CD4-positive, CD25-positive, alpha-beta regulatory T cell (primary cell): ENCODE data around the gene ARHGAP22. TPM values are rescaled to one million over a fixed set of nuclear protein-coding genes. Genes with fewer than 3 reads are reported as not detected.

ENCODE experiments used
- ATAC-seq, 2 donors: fragments of 150-1000 bp; cut with Tn5 transposase; one replicate each; pipeline ENCODE4 v1.10.0; 2021; ENCODE audit warnings: low read depth in 2 of 2, moderate number of reproducible peaks in 2 of 2, moderate library complexity in 1 of 2
- DNase-seq, 3 donors: peaks; one replicate each; pipeline versions ENCODE4 v3.0.0 to v3.0.0-alpha.2; 2012 to 2022; ENCODE audit warnings: mixed read lengths in 1 of 3
- H3K27ac ChIP-seq: one replicate; pipeline ENCODE4 v1.7.0; 2013; ENCODE audit warnings: mild to moderate bottlenecking, low read length; ENCODE audit not compliant: insufficient read depth, poor library complexity, severe bottlenecking
- H3K27me3 ChIP-seq: one replicate; pipeline ENCODE4 v1.7.0; 2013; ENCODE audit warnings: low read length; ENCODE audit not compliant: control insufficient read depth, insufficient read depth
- H3K36me3 ChIP-seq: one replicate; pipeline ENCODE4 v1.7.0; 2013; ENCODE audit warnings: mild to moderate bottlenecking, low read length, moderate library complexity; ENCODE audit not compliant: control insufficient read depth, insufficient read depth
- H3K4me1 ChIP-seq: 2 replicates; pipeline ENCODE4 v1.7.0; 2013; ENCODE audit warnings: mild to moderate bottlenecking, low read length; ENCODE audit not compliant: insufficient read depth, control insufficient read depth, poor library complexity, severe bottlenecking
- H3K4me3 ChIP-seq: one replicate; pipeline ENCODE4 v1.7.0; 2013; ENCODE audit warnings: low read depth, mild to moderate bottlenecking, low read length, moderate library complexity
- H3K9me3 ChIP-seq, 2 experiments: 1 replicate in 1 of 2; 2 replicates in 1 of 2; pipeline ENCODE4 v1.7.0; 2013; ENCODE audit warnings: low read length in 2 of 2, mild to moderate bottlenecking in 1 of 2, moderate library complexity in 1 of 2; ENCODE audit not compliant: control insufficient read depth in 2 of 2
- H3K27ac Mint-ChIP-seq, 3 donors: one replicate each; pipeline ENCODE4 v1.8.0; 2020 to 2022; ENCODE audit warnings: mild to moderate bottlenecking in 3 of 3, mixed read lengths in 3 of 3, moderate library complexity in 2 of 3
- H3K27me3 Mint-ChIP-seq: one replicate; pipeline ENCODE4 v1.8.0; 2022; ENCODE audit warnings: mild to moderate bottlenecking, mixed read lengths
- H3K36me3 Mint-ChIP-seq: one replicate; pipeline ENCODE4 v1.8.0; 2020; ENCODE audit warnings: mixed read lengths
- H3K4me1 Mint-ChIP-seq, 4 donors: one replicate each; pipeline ENCODE4 v1.8.0; 2020 to 2022; ENCODE audit warnings: mixed read lengths in 4 of 4, mild to moderate bottlenecking in 1 of 4
- H3K4me3 Mint-ChIP-seq, 4 donors: one replicate each; pipeline ENCODE4 v1.8.0; 2020 to 2022; ENCODE audit warnings: mild to moderate bottlenecking in 4 of 4, mixed read lengths in 4 of 4, moderate library complexity in 3 of 4
- H3K9me3 Mint-ChIP-seq, 7 donors: one replicate each; pipeline ENCODE4 v1.8.0; 2020 to 2022; ENCODE audit warnings: mixed read lengths in 7 of 7, mild to moderate bottlenecking in 3 of 7, moderate library complexity in 2 of 7
- polyA plus RNA-seq, 4 donors: library from polyadenylated mRNA; unstranded; fragments of 300-500 nt; fragmentation: Illumina TruSeq; gene quantifications; one replicate each; pipeline ENCODE4 v1.2.3, GENCODE V29; 2021
- total RNA-seq: library from RNA; stranded (reverse); gene quantifications from one replicate; pipeline ENCODE4 v1.2.3, GENCODE V29; 2022

ARHGAP22 gene
- total and polyA plus RNA-seq, 5 donors from 2014 or later = 0.42 TPM; not detected in 4

DNA sequence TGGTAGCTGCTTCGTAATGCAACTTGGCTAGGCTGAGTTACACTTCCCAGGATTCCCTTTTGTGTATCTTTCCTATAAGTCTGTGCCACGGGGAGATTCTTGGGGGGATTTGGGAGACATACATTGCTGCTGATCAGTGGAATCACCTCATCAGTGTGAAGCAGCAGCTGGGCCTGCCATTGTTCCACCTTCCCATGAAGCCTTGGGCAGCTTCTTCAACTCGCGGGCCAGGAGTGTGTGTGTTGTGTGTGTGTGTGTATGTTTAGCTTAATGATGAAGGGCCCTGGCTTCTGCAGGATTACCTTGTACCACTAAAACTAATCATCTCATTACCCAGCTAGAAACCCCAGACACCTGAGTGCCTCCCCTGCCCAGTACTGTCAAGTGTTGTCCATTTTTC, 33.3 kb upstream of the ARHGAP22 start:
- H3K4me1 ChIP-seq = peaks cover 15% of the 10 kb centered on the region

GRCh38 chr10:48636901-48637300, 32.0 kb upstream of the ARHGAP22 start:
- ATAC-seq (no peak), DNase-seq (no peak)
- H3K4me3 Mint-ChIP-seq = no peak overlapping the region
- no peaks in the 10 kb centered on the region for H3K36me3 Mint-ChIP-seq
- Histone ChIP-seq H3K36me3 (no peaks in the 10 kb centered on the region), H3K27ac (no peak overlapping the region), H3K4me1 (peaks cover 15% of the 10 kb centered on the region), H3K4me3 (no peak overlapping the region), H3K27me3 (peaks cover 2% of the 10 kb centered on the region), H3K9me3 (peaks cover 5 to 11% of the 10 kb centered on the region in 2 experiments)
- peaks cover 16% of the 10 kb centered on the region for H3K27me3 Mint-ChIP-seq
- peaks cover 0 to 17% (median 7%) of the 10 kb centered on the region in 4 donors for H3K4me1 Mint-ChIP-seq
- no peak overlapping the region for H3K27ac Mint-ChIP-seq
- peaks cover 0 to 18% (median 9%) of the 10 kb centered on the region in 7 donors for H3K9me3 Mint-ChIP-seq

More for the DNA sequence above, 33.3 kb upstream of the ARHGAP22 start:
- Histone ChIP-seq H3K9me3 (peaks cover 5 to 11% of the 10 kb centered on the region in 2 experiments), H3K4me3 (no peak overlapping the region), H3K27ac (no peak overlapping the region), H3K36me3 (no peaks in the 10 kb centered on the region), H3K27me3 (peaks cover 2% of the 10 kb centered on the region)
- Mint-ChIP-seq H3K4me3 (no peak overlapping the region), H3K9me3 (peaks cover 0 to 22% (median 9%) of the 10 kb centered on the region in 7 donors), H3K27me3 (peaks cover 13% of the 10 kb centered on the region), H3K36me3 (no peaks in the 10 kb centered on the region), H3K27ac (no peak overlapping the region), H3K4me1 (peaks cover 0 to 17% (median 7%) of the 10 kb centered on the region in 4 donors)
- DNase-seq (no peak), ATAC-seq (no peak)

DNA sequence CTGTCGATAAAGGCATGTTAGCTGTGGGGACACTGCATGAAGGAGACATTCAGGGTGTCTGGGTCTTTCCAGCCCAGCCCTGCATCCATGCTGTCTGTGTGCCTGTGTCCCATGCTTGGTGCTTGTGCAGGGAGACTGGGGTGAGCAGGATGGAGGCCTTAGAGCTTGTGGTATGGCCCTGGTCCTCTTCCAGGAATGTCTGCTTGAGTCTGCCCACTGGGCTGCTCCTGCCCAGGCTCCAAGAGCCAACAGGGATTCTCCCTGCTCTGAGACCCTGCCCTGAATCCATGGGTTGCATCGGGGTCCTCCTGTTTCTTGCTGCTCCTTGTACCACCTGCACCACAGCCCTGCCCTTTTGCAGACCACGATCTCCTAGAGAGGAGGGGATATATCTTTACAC, 31.4 kb upstream of the ARHGAP22 start:
- no peak overlapping the region for H3K4me3 Mint-ChIP-seq
- H3K4me1 Mint-ChIP-seq = peaks cover 0 to 17% (median 7%) of the 10 kb centered on the region in 4 donors
- Histone ChIP-seq H3K9me3 (peaks cover 5 to 11% of the 10 kb centered on the region in 2 experiments), H3K4me3 (no peak overlapping the region), H3K27ac (no peak overlapping the region), H3K27me3 (peaks cover 2% of the 10 kb centered on the region), H3K4me1 (peaks cover 15% of the 10 kb centered on the region), H3K36me3 (no peaks in the 10 kb centered on the region)
- peaks cover 21% of the 10 kb centered on the region for H3K27me3 Mint-ChIP-seq
- DNase-seq (no peak), ATAC-seq (no peak)
- no peaks in the 10 kb centered on the region for H3K36me3 Mint-ChIP-seq
- H3K27ac Mint-ChIP-seq = no peak overlapping the region
- peaks cover 0 to 14% (median 8%) of the 10 kb centered on the region in 7 donors for H3K9me3 Mint-ChIP-seq

DNA sequence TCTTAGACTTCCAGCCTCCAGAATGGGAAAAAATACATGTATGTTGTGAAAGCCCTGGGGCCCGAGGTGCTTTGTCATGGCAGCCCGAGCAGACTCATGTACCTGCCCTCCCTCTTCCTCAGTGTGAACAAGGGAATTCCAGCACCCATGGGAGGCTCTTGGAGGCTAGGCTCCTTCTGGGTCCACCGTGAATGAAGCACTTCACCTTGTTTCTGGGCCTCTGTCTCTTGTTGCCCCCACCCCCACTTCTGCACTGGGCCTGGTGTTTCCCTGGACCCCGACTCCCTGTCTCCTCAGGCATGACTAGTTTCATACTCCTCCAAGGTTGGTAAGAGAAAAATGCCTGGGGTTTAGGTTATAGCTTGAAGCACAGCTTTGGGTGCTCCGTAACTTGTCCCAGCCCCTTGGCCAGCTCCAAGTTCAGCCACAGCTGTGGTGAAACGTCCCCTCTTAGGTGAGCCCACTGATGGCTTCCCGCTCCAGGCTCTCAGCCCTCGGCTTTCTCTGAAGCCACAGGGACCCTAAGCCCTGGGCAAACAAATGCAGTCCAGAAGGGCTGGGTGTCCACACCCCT, 30.2 kb upstream of the ARHGAP22 start:
- Mint-ChIP-seq H3K27me3 (peaks cover 21% of the 10 kb centered on the region), H3K4me3 (no peak overlapping the region), H3K9me3 (peaks cover 0 to 10% (median 6%) of the 10 kb centered on the region in 7 donors), H3K27ac (no peak overlapping the region), H3K4me1 (peaks cover 0 to 17% (median 7%) of the 10 kb centered on the region in 4 donors), H3K36me3 (no peaks in the 10 kb centered on the region)
- DNase-seq (no peak), ATAC-seq (no peak)
- no peaks in the 10 kb centered on the region for H3K36me3 ChIP-seq
- H3K27me3 ChIP-seq = peaks cover 2% of the 10 kb centered on the region
- H3K9me3 ChIP-seq = peaks cover 2% of the 10 kb centered on the region in 2 experiments
- H3K4me1 ChIP-seq = peaks cover 15% of the 10 kb centered on the region
- H3K4me3 ChIP-seq = no peak overlapping the region
- H3K27ac ChIP-seq = no peak overlapping the region

DNA sequence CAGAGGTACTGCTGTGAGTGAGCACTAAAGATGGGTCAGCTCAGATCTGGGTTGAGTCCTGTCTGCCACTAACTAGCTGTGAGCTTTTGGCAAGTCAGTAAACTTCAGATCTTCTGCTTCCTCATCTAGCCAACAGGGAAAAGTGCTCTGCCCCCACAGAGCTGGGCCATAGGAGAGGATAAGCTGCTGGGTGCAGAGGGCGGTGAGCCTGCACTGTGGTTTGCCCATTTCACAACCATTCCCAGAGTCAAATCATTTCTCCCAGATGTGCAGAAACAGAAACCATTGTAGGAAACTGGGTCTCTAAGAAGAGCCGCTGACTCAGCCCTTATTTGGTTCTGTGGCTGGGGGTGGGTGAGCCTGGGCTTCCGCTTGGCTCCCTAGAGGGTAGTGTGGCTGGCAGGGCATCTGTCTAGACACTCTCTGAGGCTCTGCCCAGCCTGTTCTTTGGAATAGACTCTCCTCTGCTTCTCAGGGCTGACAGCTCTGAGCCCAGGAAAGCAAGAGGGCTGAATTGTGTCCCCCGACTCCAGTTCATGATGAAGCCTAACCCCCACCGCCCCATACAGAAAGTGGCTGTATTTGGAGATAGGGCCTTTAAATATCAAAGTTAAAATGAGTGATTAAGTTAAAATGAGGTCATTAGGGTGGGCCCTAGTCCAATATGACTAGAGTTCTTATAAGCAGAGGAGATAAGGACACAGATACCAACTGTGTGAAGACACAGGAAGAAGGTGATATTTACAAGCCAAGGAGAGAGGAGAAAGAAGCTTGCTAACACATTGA, 29.5 kb upstream of the ARHGAP22 start:
- Histone ChIP-seq H3K4me1 (peaks cover 15% of the 10 kb centered on the region), H3K9me3 (no peaks in the 10 kb centered on the region), H3K36me3 (no peaks in the 10 kb centered on the region), H3K4me3 (no peak overlapping the region), H3K27ac (no peak overlapping the region), H3K27me3 (no peaks in the 10 kb centered on the region)
- Mint-ChIP-seq H3K9me3 (peaks cover 0 to 7% (median 4%) of the 10 kb centered on the region in 7 donors), H3K4me3 (peak overlapping the region in 2 of 4 donors; percentile 4 to 15), H3K27me3 (peaks cover 21% of the 10 kb centered on the region), H3K4me1 (peaks cover 0 to 17% (median 7%) of the 10 kb centered on the region in 4 donors), H3K36me3 (no peaks in the 10 kb centered on the region), H3K27ac (peak overlapping the region in 2 of 3 donors; percentile 38 to 39)
- ATAC-seq = peak; percentile 67 to 80
- DNase-seq = peak in 1 of 3 donors; percentile 52

DNA sequence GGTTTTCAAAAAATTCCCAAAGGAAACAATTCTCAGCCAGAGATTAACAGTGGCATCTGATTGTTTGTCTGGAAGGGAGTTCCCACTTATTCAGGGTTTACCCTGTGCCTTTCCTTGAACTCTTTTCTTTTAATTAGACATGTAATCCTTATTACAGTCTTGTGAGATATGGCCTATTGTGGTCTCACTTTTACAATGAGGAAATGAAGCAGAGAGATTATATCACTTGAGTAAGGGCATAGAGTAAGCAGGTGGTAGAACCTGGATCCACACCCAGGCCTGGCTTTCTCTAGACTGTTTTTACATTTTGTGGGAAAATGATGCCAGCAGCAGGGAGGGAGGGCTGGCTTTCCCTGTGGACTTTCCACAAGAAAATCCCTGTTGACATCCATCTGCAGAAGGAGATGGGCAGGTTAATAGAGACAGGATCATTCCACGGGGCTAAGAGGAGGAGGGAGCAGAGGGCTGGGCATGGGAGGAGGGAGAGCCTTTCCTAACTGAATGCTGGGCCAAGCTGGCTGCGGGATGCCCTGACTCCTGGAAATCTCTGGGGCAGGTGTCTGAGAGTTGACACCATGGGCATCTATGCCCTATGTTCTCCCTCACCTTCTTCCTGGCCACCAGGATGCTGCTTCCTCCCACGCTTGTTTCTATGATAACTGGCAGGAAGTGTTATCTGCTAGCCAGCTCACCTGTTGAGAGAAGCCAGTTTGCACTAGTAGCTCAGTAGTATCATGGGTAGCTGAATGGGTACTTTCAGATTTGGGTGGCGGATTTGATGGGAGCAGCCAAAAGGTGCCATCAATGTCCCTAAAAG, 28.7 kb upstream of the ARHGAP22 start:
- Mint-ChIP-seq H3K9me3 (peaks cover 0 to 7% (median 4%) of the 10 kb centered on the region in 7 donors), H3K4me3 (no peak overlapping the region), H3K36me3 (no peaks in the 10 kb centered on the region), H3K27ac (peak overlapping the region; percentile 39 to 81 (median 52)), H3K4me1 (peaks cover 0 to 17% (median 7%) of the 10 kb centered on the region in 4 donors), H3K27me3 (peaks cover 21% of the 10 kb centered on the region)
- no peak overlapping the region for H3K27ac ChIP-seq
- ATAC-seq (no peak), DNase-seq (peak in 1 of 3 donors; percentile 26)
- no peaks in the 10 kb centered on the region for H3K36me3 ChIP-seq
- H3K4me3 ChIP-seq = no peak overlapping the region
- H3K4me1 ChIP-seq = peaks cover 15% of the 10 kb centered on the region
- no peaks in the 10 kb centered on the region for H3K9me3 ChIP-seq
- H3K27me3 ChIP-seq = no peaks in the 10 kb centered on the region

- DNase-seq = no peak
- Histone ChIP-seq H3K4me1 (peaks cover 15% of the 10 kb centered on the region), H3K27ac (no peak overlapping the region), H3K36me3 (no peaks in the 10 kb centered on the region), H3K27me3 (no peaks in the 10 kb centered on the region), H3K9me3 (no peaks in the 10 kb centered on the region), H3K4me3 (no peak overlapping the region)
- peaks cover 0 to 17% (median 7%) of the 10 kb centered on the region in 4 donors for H3K4me1 Mint-ChIP-seq
- no peak overlapping the region for H3K4me3 Mint-ChIP-seq
- ATAC-seq = no peak
- H3K27me3 Mint-ChIP-seq = peaks cover 16% of the 10 kb centered on the region
- no peaks in the 10 kb centered on the region for H3K36me3 Mint-ChIP-seq
- H3K9me3 Mint-ChIP-seq = peaks cover 0 to 5% (median under 1%) of the 10 kb centered on the region in 7 donors
- no peak overlapping the region for H3K27ac Mint-ChIP-seq
These were observed 27.3 kb upstream of the ARHGAP22 start for GRCh38 chr10:48632166-48632565.
